NB4 (cell line): ENCODE measurements around the gene FKBP11.

Experiments
- POLR2A ChIP-seq: IDR thresholded peaks from 2 replicates; pipeline ENCODE4 v1.6.1; 2011; ENCODE audit warnings: mild to moderate bottlenecking; ENCODE audit not compliant: insufficient read length; ENCODE audit errors: extremely low read depth
- TF ChIP-seq, protein P1 (sequence below): IDR thresholded peaks from one replicate; pipeline ENCODE4 v1.5.1; 2012; ENCODE audit warnings: low read depth, low read length

DNA sequence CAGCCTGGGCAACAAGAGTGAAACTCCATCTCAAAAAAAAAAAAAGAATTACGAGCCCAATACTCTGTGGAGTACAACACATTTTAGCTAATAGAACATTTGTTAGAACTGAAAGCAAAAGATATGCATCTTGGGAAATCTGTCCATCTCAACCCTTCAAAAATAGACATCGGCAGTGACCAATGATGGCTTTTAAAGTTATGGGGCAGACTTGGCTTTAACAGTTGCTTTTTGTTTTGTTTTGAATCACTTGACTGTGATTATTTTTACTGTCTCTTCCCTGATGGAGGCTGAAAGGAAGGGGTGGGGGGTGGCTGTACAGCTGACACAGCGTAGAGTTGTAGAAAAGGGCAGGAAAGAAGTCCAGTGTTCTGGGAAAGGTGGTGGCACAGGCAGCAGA is 2.2 kb downstream of the FKBP11 start:
- TF ChIP-seq, protein P1, sequence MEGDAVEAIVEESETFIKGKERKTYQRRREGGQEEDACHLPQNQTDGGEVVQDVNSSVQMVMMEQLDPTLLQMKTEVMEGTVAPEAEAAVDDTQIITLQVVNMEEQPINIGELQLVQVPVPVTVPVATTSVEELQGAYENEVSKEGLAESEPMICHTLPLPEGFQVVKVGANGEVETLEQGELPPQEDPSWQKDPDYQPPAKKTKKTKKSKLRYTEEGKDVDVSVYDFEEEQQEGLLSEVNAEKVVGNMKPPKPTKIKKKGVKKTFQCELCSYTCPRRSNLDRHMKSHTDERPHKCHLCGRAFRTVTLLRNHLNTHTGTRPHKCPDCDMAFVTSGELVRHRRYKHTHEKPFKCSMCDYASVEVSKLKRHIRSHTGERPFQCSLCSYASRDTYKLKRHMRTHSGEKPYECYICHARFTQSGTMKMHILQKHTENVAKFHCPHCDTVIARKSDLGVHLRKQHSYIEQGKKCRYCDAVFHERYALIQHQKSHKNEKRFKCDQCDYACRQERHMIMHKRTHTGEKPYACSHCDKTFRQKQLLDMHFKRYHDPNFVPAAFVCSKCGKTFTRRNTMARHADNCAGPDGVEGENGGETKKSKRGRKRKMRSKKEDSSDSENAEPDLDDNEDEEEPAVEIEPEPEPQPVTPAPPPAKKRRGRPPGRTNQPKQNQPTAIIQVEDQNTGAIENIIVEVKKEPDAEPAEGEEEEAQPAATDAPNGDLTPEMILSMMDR = no peak
- no peak for TF ChIP-seq POLR2A
